Renal cortex interstitium (tissue), 11 donors: ENCODE measurements around the gene VAV2. TPM values are rescaled to one million over a fixed set of nuclear protein-coding genes. Genes with fewer than 3 reads are reported as not detected.

ENCODE experiments used
- DNase-seq, 11 donors: peaks; one replicate each; pipeline ENCODE4 v3.0.0-alpha.2; 2013; ENCODE audit warnings: low read depth in 9 of 11, low spot score in 4 of 11; ENCODE audit errors: extremely low read depth in 1 of 11
- polyA plus RNA-seq, 3 donors: library from polyadenylated mRNA; unstranded; fragments of 120-200 nt; gene quantifications; one replicate each; pipeline ENCODE4 v1.2.1, GENCODE V29; 2013; ENCODE audit not compliant: insufficient read length in 3 of 3

Gene VAV2
- polyA plus RNA-seq, 3 donors: 37.2 to 66.2 (median 40.4) TPM

- no peak for DNase-seq
These were observed 264.2 kb downstream of the VAV2 start for GRCh38 chr9:133727876-133728441.

- no peak for DNase-seq
These were observed 264.7 kb downstream of the VAV2 start for GRCh38 chr9:133727277-133727875.

- no peak for DNase-seq
These were observed 265.5 kb downstream of the VAV2 start for GRCh38 chr9:133726401-133727276.

- no peak for DNase-seq
These were observed 266.2 kb downstream of the VAV2 start for GRCh38 chr9:133725886-133726285.

- DNase-seq: no peak
These were observed 273.4 kb downstream of the VAV2 start for GRCh38 chr9:133718563-133719315.

- DNase-seq: no peak
These were observed 274.8 kb downstream of the VAV2 start for GRCh38 chr9:133717113-133718031.

- no peak for DNase-seq
These were observed 275.5 kb downstream of the VAV2 start for GRCh38 chr9:133716564-133717112.

- no peak for DNase-seq
These were observed 276.1 kb downstream of the VAV2 start for GRCh38 chr9:133715866-133716563.

- DNase-seq: no peak
These were observed 276.7 kb downstream of the VAV2 start for GRCh38 chr9:133715295-133715865.

- DNase-seq: no peak
These were observed 277.4 kb downstream of the VAV2 start for GRCh38 chr9:133714606-133715294.

- DNase-seq: no peak
These were observed 278.1 kb downstream of the VAV2 start for GRCh38 chr9:133713960-133714495.

- DNase-seq: no peak
These were observed 278.8 kb downstream of the VAV2 start for GRCh38 chr9:133713150-133713959.

GRCh38 chr9:133712221-133713100 is 279.7 kb downstream of the VAV2 start:
- DNase-seq: no peak
